Lung (tissue), 12 donors: Measurements from ENCODE around the gene EHBP1. TPM values are rescaled to one million over a fixed set of nuclear protein-coding genes. Genes with fewer than 3 reads are reported as not detected.

Experiments
- ATAC-seq: fragments of 200-7000 bp; cut with Tn5 transposase; one replicate; pipeline ENCODE4 v1.9.1; 2020; ENCODE audit warnings: moderate number of reproducible peaks; ENCODE audit not compliant: insufficient read depth, low FRiP score
- DNase-seq, 3 donors: peaks; one replicate each; pipeline ENCODE4 v3.0.0-alpha.2; 2013 to 2017
- H3K27ac ChIP-seq, 2 donors: one replicate each; pipeline ENCODE4 v1.5.1; 2013; ENCODE audit warnings: mild to moderate bottlenecking in 2 of 2, moderate library complexity in 2 of 2, control low read depth in 1 of 2, inconsistent platforms in 1 of 2, low read depth in 1 of 2, low read length in 1 of 2
- H3K27me3 ChIP-seq, 3 donors: one replicate each; pipeline ENCODE4 v1.5.1; 2013; ENCODE audit warnings: low read length in 2 of 3; ENCODE audit not compliant: control insufficient read depth in 3 of 3, insufficient read depth in 3 of 3
- H3K36me3 ChIP-seq, 4 donors: one replicate each; pipeline ENCODE4 v1.5.1; 2013; ENCODE audit warnings: low read length in 4 of 4, mild to moderate bottlenecking in 1 of 4, moderate library complexity in 1 of 4; ENCODE audit not compliant: control insufficient read depth in 4 of 4, insufficient read depth in 4 of 4
- H3K4me1 ChIP-seq, 5 donors: one replicate each; pipeline ENCODE4 v1.5.1; 2013; ENCODE audit warnings: low read length in 5 of 5, mild to moderate bottlenecking in 2 of 5, moderate library complexity in 1 of 5; ENCODE audit not compliant: control insufficient read depth in 5 of 5, insufficient read depth in 5 of 5
- H3K4me3 ChIP-seq: one replicate; pipeline ENCODE4 v1.5.1; 2013; ENCODE audit warnings: mild to moderate bottlenecking, control low read depth, moderate library complexity
- H3K9ac ChIP-seq, 2 donors: one replicate each; pipeline ENCODE4 v1.5.1; 2013; ENCODE audit warnings: low read length in 2 of 2, control low read depth in 1 of 2; ENCODE audit not compliant: insufficient read depth in 1 of 2
- H3K9me3 ChIP-seq, 4 donors: one replicate each; pipeline ENCODE4 v1.5.1; 2013; ENCODE audit warnings: low read length in 3 of 4, mild to moderate bottlenecking in 1 of 4, moderate library complexity in 1 of 4; ENCODE audit not compliant: control insufficient read depth in 4 of 4, insufficient read depth in 3 of 4
- WGBS, 2 donors: extraction: QIAGEN DNeasy Blood & Tissue Kit; methylation state at CpG; one replicate each; pipeline ENCODE4 v1.1.7; 2013; 5-methylcytosine and 5-hydroxymethylcytosine counted together
- polyA plus RNA-seq, 2 donors: library from polyadenylated mRNA; stranded (reverse); fragments of 200-250 nt; gene quantifications; one replicate each; pipeline ENCODE4 v1.2.1, GENCODE V29; 2013
- total RNA-seq, 2 donors: library from RNA; depleted of rRNA in 1 of 2; stranded (reverse); fragments of >200 nt in 1 of 2; gene quantifications; one replicate each; pipeline ENCODE4 v1.2.1, GENCODE V29; 2014 to 2021
- TF ChIP-seq, protein P1 (sequence below): IDR thresholded peaks from 2 replicates; pipeline ENCODE4 v1.5.1; 2012; ENCODE audit warnings: mild to moderate bottlenecking; ENCODE audit errors: control extremely low read depth, extremely low read depth
- donor health status: control.
- donor health status: control.
- donor health status: Bipolar disorder and iron deficiency.
- donor health status: healthy.
- donor health status: DM: yes; HTN: yes; CAD: no.

Gene EHBP1
- total and polyA plus RNA-seq, 4 donors, result 7.9 to 83.2 (median 22.7) TPM

GRCh38 chr2:62727876-62728566, 22.5 kb downstream of the EHBP1 start:
- WGBS, 2 donors, result 66 to 69% methylated on average over 5 of the region's 5 CpGs
- no peaks in the 10 kb centered on the region for H3K36me3 ChIP-seq
- no peak for ATAC-seq
- no peak for DNase-seq
- H3K9me3 ChIP-seq, result peaks cover 0 to 13% (median 0%) of the 10 kb centered on the region in 4 donors
- no peaks in the 10 kb centered on the region for H3K27me3 ChIP-seq
- peaks cover 0 to 7% (median 0%) of the 10 kb centered on the region in 5 donors for H3K4me1 ChIP-seq
- H3K9ac ChIP-seq, result no peak overlapping the region
- H3K27ac ChIP-seq, result no peak overlapping the region
- no peak overlapping the region for H3K4me3 ChIP-seq
- TF ChIP-seq, protein P1, sequence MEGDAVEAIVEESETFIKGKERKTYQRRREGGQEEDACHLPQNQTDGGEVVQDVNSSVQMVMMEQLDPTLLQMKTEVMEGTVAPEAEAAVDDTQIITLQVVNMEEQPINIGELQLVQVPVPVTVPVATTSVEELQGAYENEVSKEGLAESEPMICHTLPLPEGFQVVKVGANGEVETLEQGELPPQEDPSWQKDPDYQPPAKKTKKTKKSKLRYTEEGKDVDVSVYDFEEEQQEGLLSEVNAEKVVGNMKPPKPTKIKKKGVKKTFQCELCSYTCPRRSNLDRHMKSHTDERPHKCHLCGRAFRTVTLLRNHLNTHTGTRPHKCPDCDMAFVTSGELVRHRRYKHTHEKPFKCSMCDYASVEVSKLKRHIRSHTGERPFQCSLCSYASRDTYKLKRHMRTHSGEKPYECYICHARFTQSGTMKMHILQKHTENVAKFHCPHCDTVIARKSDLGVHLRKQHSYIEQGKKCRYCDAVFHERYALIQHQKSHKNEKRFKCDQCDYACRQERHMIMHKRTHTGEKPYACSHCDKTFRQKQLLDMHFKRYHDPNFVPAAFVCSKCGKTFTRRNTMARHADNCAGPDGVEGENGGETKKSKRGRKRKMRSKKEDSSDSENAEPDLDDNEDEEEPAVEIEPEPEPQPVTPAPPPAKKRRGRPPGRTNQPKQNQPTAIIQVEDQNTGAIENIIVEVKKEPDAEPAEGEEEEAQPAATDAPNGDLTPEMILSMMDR, result no peak

DNA sequence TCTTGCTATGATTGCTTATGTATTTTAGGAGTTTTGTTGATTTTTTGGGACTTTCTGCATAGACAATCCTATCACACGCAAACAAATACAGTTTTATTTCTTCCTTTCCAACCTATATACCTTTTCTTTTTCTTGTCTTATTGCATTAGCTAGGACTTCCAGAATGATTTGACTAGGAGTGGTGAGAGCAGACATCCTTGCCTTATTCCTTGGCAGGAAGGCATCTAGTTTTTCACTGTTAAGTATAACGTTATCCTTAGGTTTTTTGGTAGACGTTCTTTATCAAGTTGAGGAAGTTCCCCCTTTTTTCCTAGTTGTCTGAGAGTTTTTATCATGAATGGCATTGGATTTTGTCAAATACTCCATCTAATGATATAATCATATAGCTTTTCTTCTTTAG, 25.8 kb downstream of the EHBP1 start:
- 96 to 98% methylated on average over 3 of the region's 3 CpGs for WGBS, 2 donors
- Histone ChIP-seq H3K4me1 (peaks cover 0 to 5% (median 0%) of the 10 kb centered on the region in 5 donors), H3K4me3 (no peak overlapping the region), H3K36me3 (no peaks in the 10 kb centered on the region), H3K9ac (no peak overlapping the region), H3K27ac (no peak overlapping the region), H3K27me3 (no peaks in the 10 kb centered on the region), H3K9me3 (peaks cover 0 to 13% (median 0%) of the 10 kb centered on the region in 4 donors)
- TF ChIP-seq, protein P1, result no peak
- no peak for DNase-seq
- no peak for ATAC-seq

GRCh38 chr2:62732262-62732777, 26.8 kb downstream of the EHBP1 start:
- Histone ChIP-seq H3K9ac (no peak overlapping the region), H3K27me3 (no peaks in the 10 kb centered on the region), H3K27ac (no peak overlapping the region), H3K4me1 (peaks cover 0 to 5% (median 1%) of the 10 kb centered on the region in 5 donors), H3K4me3 (no peak overlapping the region), H3K9me3 (peaks cover 0 to 13% (median 0%) of the 10 kb centered on the region in 4 donors), H3K36me3 (no peaks in the 10 kb centered on the region)
- TF ChIP-seq, protein P1, result no peak
- WGBS, 2 donors, result 95 to 96% methylated on average over 6 of the region's 6 CpGs
- no peak for DNase-seq
- ATAC-seq, result no peak
